KMS-11 (cell line): ENCODE data around the gene SUSD6.

Experiments
- H2AFZ ChIP-seq: fragments of 200-600 bp; sonication (generic); 2 replicates; pipeline ENCODE4 v1.6.1; 2016; ENCODE audit warnings: antibody characterized with exemption, mixed run types, low read depth
- H3K27ac ChIP-seq: fragments of 200-600 bp; sonication (generic); 2 replicates; pipeline ENCODE4 v1.6.1; 2016; ENCODE audit warnings: mild to moderate bottlenecking, mixed run types
- H3K27me3 ChIP-seq: fragments of 200-600 bp; sonication (generic); 2 replicates; pipeline ENCODE4 v1.6.1; 2017; ENCODE audit warnings: mild to moderate bottlenecking, low read depth, mixed run types, moderate library complexity; ENCODE audit not compliant: insufficient read depth
- H3K36me3 ChIP-seq: fragments of 200-600 bp; sonication (generic); 2 replicates; pipeline ENCODE4 v1.6.1; 2017; ENCODE audit warnings: mild to moderate bottlenecking, mixed run types; ENCODE audit not compliant: insufficient read depth
- H3K4me1 ChIP-seq: fragments of 200-600 bp; sonication (generic); 2 replicates; pipeline ENCODE4 v1.6.1; 2016; ENCODE audit warnings: mild to moderate bottlenecking, low read depth, mixed run types; ENCODE audit not compliant: poor library complexity, severe bottlenecking
- H3K4me2 ChIP-seq: fragments of 200-600 bp; sonication (generic); 2 replicates; pipeline ENCODE4 v1.7.0; 2016; ENCODE audit warnings: mild to moderate bottlenecking, mixed run types
- H3K4me3 ChIP-seq: fragments of 200-600 bp; sonication (generic); IDR thresholded peaks from 2 replicates; pipeline ENCODE4 v1.6.1; 2017; ENCODE audit warnings: low read depth, low read length, mixed read lengths; ENCODE audit not compliant: insufficient read depth
- H3K79me2 ChIP-seq: fragments of 200-600 bp; sonication (generic); 2 replicates; pipeline ENCODE4 v1.6.1; 2016; ENCODE audit warnings: low read depth, mixed run types; ENCODE audit not compliant: insufficient read depth
- H3K9ac ChIP-seq: fragments of 200-600 bp; sonication (generic); 2 replicates; pipeline ENCODE4 v1.6.1; 2016; ENCODE audit warnings: mild to moderate bottlenecking, mixed run types
- H4K20me1 ChIP-seq: fragments of 200-600 bp; sonication (generic); 2 replicates; pipeline ENCODE4 v1.6.1; 2016; ENCODE audit warnings: mild to moderate bottlenecking, mixed run types; ENCODE audit not compliant: insufficient read depth
- TF ChIP-seq, protein P1 (sequence below): fragments of 200-600 bp; sonication (generic); conservative IDR thresholded peaks from 2 replicates; pipeline ENCODE4 v1.6.1; 2017; ENCODE audit warnings: low read depth, mild to moderate bottlenecking, antibody characterized with exemption, low read length, moderate library complexity, mixed read lengths

SUSD6 gene

GRCh38 chr14:69741055-69741454 is 129.7 kb downstream of the SUSD6 start:
- Histone ChIP-seq H3K36me3 (no peaks in the 10 kb centered on the region), H4K20me1 (no peaks in the 10 kb centered on the region), H3K4me2 (no peak overlapping the region), H3K4me3 (no peak overlapping the region), H3K27me3 (no peaks in the 10 kb centered on the region), H3K27ac (no peak overlapping the region), H2AFZ (no peak overlapping the region), H3K4me1 (peaks cover 3% of the 10 kb centered on the region), H3K9ac (no peak overlapping the region), H3K79me2 (no peaks in the 10 kb centered on the region)
- TF ChIP-seq, protein P1, sequence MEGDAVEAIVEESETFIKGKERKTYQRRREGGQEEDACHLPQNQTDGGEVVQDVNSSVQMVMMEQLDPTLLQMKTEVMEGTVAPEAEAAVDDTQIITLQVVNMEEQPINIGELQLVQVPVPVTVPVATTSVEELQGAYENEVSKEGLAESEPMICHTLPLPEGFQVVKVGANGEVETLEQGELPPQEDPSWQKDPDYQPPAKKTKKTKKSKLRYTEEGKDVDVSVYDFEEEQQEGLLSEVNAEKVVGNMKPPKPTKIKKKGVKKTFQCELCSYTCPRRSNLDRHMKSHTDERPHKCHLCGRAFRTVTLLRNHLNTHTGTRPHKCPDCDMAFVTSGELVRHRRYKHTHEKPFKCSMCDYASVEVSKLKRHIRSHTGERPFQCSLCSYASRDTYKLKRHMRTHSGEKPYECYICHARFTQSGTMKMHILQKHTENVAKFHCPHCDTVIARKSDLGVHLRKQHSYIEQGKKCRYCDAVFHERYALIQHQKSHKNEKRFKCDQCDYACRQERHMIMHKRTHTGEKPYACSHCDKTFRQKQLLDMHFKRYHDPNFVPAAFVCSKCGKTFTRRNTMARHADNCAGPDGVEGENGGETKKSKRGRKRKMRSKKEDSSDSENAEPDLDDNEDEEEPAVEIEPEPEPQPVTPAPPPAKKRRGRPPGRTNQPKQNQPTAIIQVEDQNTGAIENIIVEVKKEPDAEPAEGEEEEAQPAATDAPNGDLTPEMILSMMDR, result no peak

GRCh38 chr14:69749956-69750355 is 138.6 kb downstream of the SUSD6 start:
- no peak overlapping the region for H3K9ac ChIP-seq
- H3K36me3 ChIP-seq, result no peaks in the 10 kb centered on the region
- no peak overlapping the region for H2AFZ ChIP-seq
- no peak overlapping the region for H3K4me3 ChIP-seq
- no peaks in the 10 kb centered on the region for H3K79me2 ChIP-seq
- H3K27ac ChIP-seq, result no peak overlapping the region
- no peaks in the 10 kb centered on the region for H4K20me1 ChIP-seq
- H3K27me3 ChIP-seq, result no peaks in the 10 kb centered on the region
- H3K4me1 ChIP-seq, result peaks cover 14% of the 10 kb centered on the region
- H3K4me2 ChIP-seq, result no peak overlapping the region
- TF ChIP-seq, protein P1, result no peak

GRCh38 chr14:69750495-69750894 is 139.1 kb downstream of the SUSD6 start:
- H3K9ac ChIP-seq, result no peak overlapping the region
- no peaks in the 10 kb centered on the region for H3K79me2 ChIP-seq
- H3K4me1 ChIP-seq, result peaks cover 14% of the 10 kb centered on the region
- no peak overlapping the region for H3K27ac ChIP-seq
- no peak overlapping the region for H3K4me2 ChIP-seq
- H3K27me3 ChIP-seq, result no peaks in the 10 kb centered on the region
- H4K20me1 ChIP-seq, result no peaks in the 10 kb centered on the region
- no peak overlapping the region for H3K4me3 ChIP-seq
- no peak overlapping the region for H2AFZ ChIP-seq
- H3K36me3 ChIP-seq, result no peaks in the 10 kb centered on the region
- TF ChIP-seq, protein P1, result no peak

DNA sequence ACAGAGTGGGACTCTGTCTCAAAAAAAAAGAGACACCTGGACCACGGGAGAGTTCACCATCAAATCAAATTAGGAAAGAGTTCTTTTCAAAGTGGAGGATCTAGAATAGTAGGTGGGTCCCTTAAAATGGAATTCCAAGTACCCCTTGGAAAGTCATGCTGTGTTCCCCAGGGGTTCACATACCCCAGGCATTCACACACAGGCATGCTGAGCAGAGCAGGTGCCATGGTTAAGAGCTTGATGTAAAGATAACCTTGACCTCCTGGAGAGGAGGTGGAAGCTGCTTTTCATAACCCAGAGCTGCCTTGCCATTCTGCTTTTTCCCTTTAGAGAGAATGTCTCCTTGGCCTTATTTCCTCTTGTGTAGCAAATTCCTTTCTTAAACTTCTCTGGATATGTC is 141.4 kb downstream of the SUSD6 start:
- TF ChIP-seq, protein P1, result no peak
- no peaks in the 10 kb centered on the region for H3K79me2 ChIP-seq
- no peak overlapping the region for H3K4me2 ChIP-seq
- no peaks in the 10 kb centered on the region for H4K20me1 ChIP-seq
- H3K27me3 ChIP-seq, result no peaks in the 10 kb centered on the region
- H3K9ac ChIP-seq, result no peak overlapping the region
- no peak overlapping the region for H2AFZ ChIP-seq
- no peaks in the 10 kb centered on the region for H3K4me1 ChIP-seq
- no peak overlapping the region for H3K4me3 ChIP-seq
- H3K27ac ChIP-seq, result no peak overlapping the region
- H3K36me3 ChIP-seq, result no peaks in the 10 kb centered on the region
